DMS79 (cell line): ENCODE results near the gene TET3.

Source experiments
- DNase-seq: peaks from one replicate; lab custom pipeline; 2025; lab: John Stamatoyannopoulos, UW

TET3 gene

DNA sequence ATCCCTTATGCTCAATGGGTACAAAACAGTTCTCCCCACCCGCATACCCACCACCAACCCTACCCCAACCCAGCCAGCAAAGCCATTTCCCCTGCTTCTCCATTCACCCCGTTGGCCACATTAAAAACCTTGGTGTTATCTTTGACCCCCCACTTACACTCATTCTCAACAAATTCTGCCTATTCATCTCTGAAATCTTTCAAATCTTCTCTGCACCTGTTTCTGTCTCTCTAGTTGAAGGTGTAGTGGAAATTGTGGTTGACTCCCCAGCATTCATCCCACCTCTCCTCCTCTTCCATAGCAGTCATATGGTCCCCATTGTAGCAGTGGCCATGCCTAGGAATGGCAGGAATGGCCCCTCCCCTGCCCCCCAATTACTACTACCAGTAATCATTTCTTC, 20.5 kb upstream of the TET3 start:
- no peak for DNase-seq

DNA sequence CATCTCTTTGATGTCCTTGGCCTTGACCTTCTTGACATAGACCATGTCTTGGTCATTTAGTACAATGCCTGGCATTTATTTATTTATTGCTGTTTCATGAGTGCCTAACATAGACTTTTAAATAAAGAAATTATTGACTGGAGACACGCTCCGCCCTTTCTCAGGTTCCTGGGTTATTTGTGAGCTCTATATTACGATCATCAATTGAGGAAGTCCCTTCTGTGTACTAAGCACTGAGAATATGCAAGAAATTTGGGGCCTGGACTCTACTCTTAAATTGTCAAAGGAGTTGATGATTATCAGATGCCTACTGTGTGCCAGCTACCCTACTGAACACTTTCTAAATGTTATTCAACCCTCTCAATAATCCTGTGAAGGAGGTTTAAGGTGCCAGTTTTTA, 19.7 kb upstream of the TET3 start:
- DNase-seq, result no peak

GRCh38 chr2:73968357-73968937, 16.3 kb upstream of the TET3 start:
- no peak for DNase-seq

GRCh38 chr2:73969356-73969755, 15.4 kb upstream of the TET3 start:
- no peak for DNase-seq

DNA sequence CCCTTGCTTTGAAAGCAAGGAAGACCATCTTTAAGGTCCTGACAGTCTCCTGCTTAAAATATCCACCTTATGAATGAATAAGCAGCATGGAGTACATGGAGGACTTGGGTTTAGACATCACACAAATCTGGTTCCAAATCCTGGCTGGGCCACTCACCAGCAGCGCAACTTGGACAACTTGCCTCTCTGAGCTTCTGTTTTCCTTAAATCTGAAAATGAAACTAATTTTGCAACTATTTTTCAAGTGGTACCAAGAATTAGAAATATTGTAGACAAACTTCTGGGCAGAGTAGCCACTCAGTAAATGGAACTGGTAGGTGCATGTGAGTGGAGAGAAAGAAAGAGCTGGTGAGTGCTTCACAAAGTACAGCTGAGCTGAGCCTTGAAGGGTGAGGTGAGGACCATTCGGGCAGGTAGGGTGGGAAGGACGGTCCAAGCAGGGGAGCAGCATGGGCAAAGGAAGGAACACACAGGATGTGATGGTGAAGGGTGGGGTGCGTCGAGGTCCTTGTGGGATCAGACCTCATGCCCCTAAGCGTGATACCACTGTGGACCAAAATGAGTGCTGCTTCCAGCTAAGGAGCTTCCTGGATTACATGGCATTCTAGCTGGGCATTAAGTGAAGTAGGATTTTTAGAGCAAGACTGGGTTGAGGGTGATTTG, 14.4 kb upstream of the TET3 start:
- DNase-seq, result no peak

GRCh38 chr2:73970850-73971471, 13.7 kb upstream of the TET3 start:
- peak; percentile 59 for DNase-seq

- DNase-seq, result no peak
These were observed 13.0 kb upstream of the TET3 start for GRCh38 chr2:73971722-73972121.

DNA sequence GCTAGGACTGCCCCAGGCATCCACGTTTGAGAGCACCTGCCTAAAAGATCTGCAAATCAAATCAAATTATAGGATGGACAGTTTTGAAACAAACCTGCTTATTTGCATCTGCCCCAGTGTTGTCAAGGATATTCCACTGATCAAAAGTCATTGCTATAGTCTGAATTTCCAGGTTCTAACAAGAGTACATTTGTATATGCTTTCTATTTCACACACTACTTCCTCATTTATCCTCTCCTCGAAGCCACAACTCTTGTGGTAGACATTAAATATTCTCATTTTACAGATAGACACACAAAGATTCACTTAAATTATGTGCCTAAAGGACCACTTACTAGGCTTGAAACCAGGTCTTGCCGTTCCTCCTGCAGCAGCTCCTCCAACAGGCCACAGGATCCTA, 11.9 kb upstream of the TET3 start:
- no peak for DNase-seq

GRCh38 chr2:73975731-73976130, 9.0 kb upstream of the TET3 start:
- DNase-seq, result no peak

DNA sequence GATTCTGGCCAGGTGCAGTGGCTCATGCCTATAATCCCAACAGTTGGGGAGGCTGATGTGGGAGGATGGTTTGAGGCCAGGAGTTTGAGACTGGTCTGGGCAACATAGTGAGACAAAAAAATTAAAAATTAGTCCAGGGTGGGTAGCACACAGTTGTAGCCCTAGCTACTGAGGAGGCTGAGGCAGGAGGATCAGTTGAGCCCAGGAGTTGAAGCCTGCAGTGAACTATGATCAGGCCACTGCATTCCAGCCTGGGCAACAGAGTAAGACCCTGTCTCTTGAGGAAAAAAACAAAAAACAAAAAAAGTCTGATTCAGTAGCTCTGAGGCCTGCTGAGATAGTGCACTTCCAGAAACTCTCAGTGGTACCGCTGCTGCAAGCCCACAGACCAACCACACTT, 7.9 kb upstream of the TET3 start:
- no peak for DNase-seq

- no peak for DNase-seq
These were observed 7.2 kb upstream of the TET3 start for GRCh38 chr2:73977466-73977865.

DNA sequence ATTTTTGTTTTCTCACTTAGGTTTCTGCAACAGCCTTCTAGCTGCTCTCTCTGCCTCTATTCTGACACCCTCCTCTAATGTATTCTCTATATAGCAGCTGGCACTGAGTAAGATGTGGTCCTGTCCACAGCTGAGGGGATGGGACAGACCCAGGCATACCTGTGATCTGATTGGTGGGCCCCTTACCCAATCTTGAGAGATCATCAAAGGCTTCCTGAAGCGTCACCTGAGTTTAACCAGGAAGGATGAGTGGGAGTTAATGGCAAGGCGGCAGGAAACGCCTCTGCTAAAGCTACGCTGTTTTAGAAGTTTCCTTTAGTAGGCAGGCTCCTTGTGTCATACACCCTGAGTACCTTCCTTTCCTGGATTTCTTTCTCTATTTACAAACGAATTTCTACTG, 5.7 kb upstream of the TET3 start:
- no peak for DNase-seq

DNA sequence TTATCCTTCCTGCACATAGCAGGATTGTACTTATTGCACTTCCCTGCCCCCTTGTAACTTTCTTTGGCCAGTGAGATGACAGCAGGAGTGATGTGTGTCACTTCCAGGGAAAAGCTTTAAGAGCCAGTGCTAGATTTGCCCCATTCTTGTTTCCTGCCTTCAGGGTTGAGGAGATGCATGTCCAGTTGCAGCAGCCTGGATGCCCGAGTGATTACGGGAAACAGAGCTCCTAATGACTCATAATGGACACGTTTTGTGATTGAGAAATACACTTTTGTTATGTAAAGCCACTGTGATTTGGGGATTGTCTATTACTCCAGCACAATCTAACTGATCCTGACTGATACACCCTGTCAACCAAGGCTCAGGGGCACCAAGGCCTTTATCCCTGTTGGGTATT, 5.0 kb upstream of the TET3 start:
- DNase-seq, result no peak

- no peak for DNase-seq
These were observed 4.1 kb upstream of the TET3 start for GRCh38 chr2:73980566-73980965.

DNA sequence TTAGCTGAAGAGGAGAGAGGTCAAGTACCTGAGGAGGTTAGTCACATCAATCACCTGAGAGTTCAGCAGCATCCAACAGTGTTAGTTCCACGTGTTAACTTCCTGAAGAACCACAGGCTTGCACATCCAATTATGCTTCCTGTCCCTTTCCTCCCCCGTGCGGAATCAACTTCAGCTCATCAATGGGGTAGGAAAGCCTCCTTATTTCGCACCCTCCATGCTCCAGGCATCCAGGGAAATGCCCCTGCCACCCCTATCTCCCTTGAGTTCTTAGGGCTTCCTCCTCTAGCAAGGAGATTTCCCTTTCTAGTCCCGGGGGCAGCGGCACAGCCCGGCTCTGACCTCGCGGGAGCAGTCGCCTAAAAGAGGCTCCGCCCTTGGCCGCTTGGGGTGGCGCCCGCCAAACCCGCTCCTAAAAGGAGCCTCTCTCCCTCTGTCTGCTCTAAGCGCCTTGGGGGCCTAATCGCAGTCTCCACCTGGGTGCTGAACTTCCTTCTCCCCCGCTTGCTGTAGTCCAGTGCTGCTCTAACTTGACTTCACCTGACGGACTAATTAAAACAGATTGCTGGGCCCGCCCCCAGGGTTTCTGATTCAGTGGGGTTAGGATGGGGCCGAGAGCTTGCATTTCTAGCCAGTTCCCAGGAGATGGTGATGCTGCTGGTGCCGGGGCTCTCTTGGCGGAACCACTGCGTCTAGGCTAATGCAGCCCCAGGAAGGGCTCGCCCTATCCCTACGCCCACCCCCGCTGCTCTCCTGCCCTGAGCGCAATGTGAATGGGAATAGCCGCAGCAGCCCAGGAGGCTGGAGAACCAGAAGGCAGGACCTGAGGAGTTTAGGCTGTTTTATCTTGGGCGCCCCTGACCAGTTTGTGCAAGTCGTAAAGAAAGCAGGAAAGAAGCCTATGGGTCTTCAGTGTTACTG, 3.4 kb upstream of the TET3 start:
- DNase-seq, result peak; percentile 26

GRCh38 chr2:73982140-73982617, 2.5 kb upstream of the TET3 start:
- DNase-seq, result no peak

DNA sequence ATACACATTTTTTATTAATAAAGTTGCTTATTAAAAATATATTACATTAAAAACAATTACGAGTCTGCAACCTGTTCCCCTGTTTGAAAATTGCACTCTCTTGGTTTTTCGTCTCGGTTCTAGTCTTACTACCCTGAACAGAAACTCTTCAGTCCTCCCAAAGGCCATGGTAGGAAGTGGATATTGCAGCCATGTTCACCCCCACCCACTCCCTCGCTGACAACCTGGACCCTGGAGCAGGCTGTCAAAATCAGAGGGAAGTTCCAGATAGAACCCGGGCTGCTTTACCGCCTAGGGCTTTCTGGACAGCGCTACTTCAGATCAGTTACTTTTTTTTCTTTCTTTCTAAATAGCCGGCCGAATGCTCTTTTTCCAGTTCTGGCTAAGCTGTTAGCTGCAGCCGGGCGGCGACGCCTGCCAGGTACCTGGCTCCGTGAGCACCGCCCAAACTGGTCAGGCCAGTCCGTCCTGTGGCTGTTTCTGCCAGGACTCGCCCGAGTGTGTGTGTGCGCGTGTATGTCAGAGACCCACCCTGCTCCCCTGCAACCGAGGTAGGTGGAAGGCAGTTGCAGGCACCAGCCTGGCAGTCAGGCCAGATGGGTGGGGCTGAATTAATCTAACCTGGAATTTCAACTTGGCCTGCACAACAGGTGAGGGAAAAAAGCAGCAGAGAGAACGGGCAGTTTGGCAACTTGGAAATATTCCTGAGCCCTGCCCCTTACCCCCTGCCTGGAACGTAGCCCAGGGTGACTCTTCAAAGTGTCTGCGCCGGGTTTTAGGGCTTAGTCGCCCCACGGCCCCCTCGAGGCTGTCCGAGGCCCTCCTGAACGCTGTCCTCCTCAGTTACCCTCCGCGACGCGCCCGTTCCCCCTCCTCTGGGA, 1.1 kb upstream of the TET3 start:
- peak; percentile 88 for DNase-seq

GRCh38 chr2:73984922-73985307, 205 bp downstream of the TET3 start:
- no peak for DNase-seq

DNA sequence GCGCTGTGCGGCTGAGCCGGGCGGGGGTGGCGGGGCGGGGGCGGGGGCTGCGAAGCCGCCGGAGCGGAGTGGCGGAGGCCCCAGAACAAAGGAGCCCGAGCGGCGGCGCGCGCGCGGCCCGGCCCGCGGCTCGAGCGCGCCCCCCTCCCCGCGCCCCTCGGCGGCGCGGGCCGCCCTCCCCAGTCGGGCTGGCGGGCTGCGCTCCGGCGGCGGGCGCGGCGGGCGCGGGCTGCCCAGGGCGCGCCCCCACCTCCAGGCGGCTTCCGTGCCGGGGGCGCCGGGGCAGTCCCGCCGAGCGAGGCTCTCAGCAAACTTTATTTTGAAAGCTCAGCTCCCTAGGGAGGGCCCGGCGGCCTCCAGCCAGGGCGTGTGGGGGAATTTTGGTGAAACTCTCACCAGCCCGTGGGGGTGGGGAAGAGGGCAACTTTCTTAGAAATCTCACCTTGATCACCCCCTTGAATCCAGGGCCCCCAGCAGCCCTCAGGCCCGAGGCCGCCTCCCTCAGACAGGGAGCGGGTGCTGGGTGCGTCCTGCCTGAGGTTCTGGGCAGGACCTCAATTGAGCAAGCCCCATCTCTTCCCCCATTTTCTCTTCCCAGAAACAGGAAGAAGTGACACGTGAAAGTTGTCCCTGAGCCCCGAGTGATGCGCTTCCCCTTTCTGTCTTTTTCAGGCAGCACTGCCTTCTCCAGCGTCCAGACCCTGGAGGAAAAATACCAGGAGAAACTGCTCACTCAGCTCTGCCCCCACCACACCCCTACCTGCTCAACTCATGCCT, 786 bp downstream of the TET3 start:
- no peak for DNase-seq

- no peak for DNase-seq
These were observed 1.5 kb downstream of the TET3 start for GRCh38 chr2:73986085-73986681.
